ELF-1 (cell line): ENCODE measurements around the gene SLC47A1.
"Not testable (repeated sequence)": the region's sequence is repeated elsewhere in the genome, so short reads cannot be mapped to it uniquely, and the experiment has no call there.

ENCODE experiments used
- DNase-seq: peaks from one replicate; pipeline ENCODE4 v3.0.0-alpha.2; 2016; ENCODE audit warnings: low read depth, low spot score

The SLC47A1 gene

GRCh38 chr17:19554393-19554792 is 20.7 kb downstream of the SLC47A1 start:
- no peak for DNase-seq

- no peak for DNase-seq
Measured at GRCh38 chr17:19555746-19556145, 22.1 kb downstream of the SLC47A1 start.

- DNase-seq: no peak
Measured at GRCh38 chr17:19558946-19559345, 25.3 kb downstream of the SLC47A1 start.

- DNase-seq: no peak
Measured at GRCh38 chr17:19561697-19562318, 28.2 kb downstream of the SLC47A1 start.

GRCh38 chr17:19565817-19566575 is 32.3 kb downstream of the SLC47A1 start:
- no peak for DNase-seq

GRCh38 chr17:19567216-19568015 is 33.8 kb downstream of the SLC47A1 start:
- DNase-seq: no peak

GRCh38 chr17:19568016-19568350 is 34.3 kb downstream of the SLC47A1 start:
- no peak for DNase-seq

GRCh38 chr17:19569785-19570543 is 36.3 kb downstream of the SLC47A1 start:
- no peak for DNase-seq

GRCh38 chr17:19570544-19571062 is 36.9 kb downstream of the SLC47A1 start:
- no peak for DNase-seq

- no peak for DNase-seq
Measured at GRCh38 chr17:19573075-19573474, 39.4 kb downstream of the SLC47A1 start.

- DNase-seq: no peak
Measured at GRCh38 chr17:19574956-19575355, 41.3 kb downstream of the SLC47A1 start.

GRCh38 chr17:19578545-19578944 is 44.9 kb downstream of the SLC47A1 start:
- DNase-seq: no peak

- peak; percentile 35 for DNase-seq
Measured at GRCh38 chr17:19579192-19579761, 45.6 kb downstream of the SLC47A1 start.

GRCh38 chr17:19579867-19580565 is 46.4 kb downstream of the SLC47A1 start:
- peak; percentile 42 for DNase-seq

- not testable (repeated sequence) for DNase-seq
Measured at GRCh38 chr17:19580566-19580920, 46.9 kb downstream of the SLC47A1 start.

- not testable (repeated sequence) for DNase-seq
Measured at GRCh38 chr17:19582152-19582551, 48.5 kb downstream of the SLC47A1 start.

- no peak for DNase-seq
Measured at GRCh38 chr17:19583871-19584270, 50.2 kb downstream of the SLC47A1 start.

GRCh38 chr17:19590451-19590850 is 56.8 kb downstream of the SLC47A1 start:
- DNase-seq: no peak

GRCh38 chr17:19590912-19591551 is 57.4 kb downstream of the SLC47A1 start:
- DNase-seq: no peak

GRCh38 chr17:19592316-19592715 is 58.7 kb downstream of the SLC47A1 start:
- no peak for DNase-seq
